ENCODE measurements around the gene ARHGAP15. TPM values are rescaled to one million over a fixed set of nuclear protein-coding genes. Genes with fewer than 3 reads are reported as not detected.

Gene ARHGAP15
- total RNA-seq, 2 donors from 2014 or later: 2.6 to 6.9 TPM

- Histone ChIP-seq H3K27ac (no peak overlapping the region), H3K27me3 (no peaks in the 10 kb centered on the region), H3K9me3 (no peaks in the 10 kb centered on the region), H3K4me3 (no peak overlapping the region), H3K4me1 (no peaks in the 10 kb centered on the region), H3K36me3 (no peaks in the 10 kb centered on the region)
- TF ChIP-seq CTCF (IDR thresholded peaks at IDR 0.05): no peak
- no peak for DNase-seq (ENCODE audit: low spot score)
Observed at GRCh38 chr2:143280097-143280757, 151.0 kb downstream of the ARHGAP15 start.

GRCh38 chr2:143282684-143283083 lies 153.5 kb downstream of the ARHGAP15 start:
- Histone ChIP-seq H3K4me3 (no peak overlapping the region), H3K9me3 (no peaks in the 10 kb centered on the region), H3K27ac (no peak overlapping the region), H3K27me3 (no peaks in the 10 kb centered on the region), H3K4me1 (no peaks in the 10 kb centered on the region), H3K36me3 (no peaks in the 10 kb centered on the region)
- no peak for TF ChIP-seq CTCF (IDR thresholded peaks at IDR 0.05)
- DNase-seq (ENCODE audit: low spot score): no peak

- Histone ChIP-seq H3K4me3 (no peak overlapping the region), H3K27me3 (no peaks in the 10 kb centered on the region), H3K9me3 (no peaks in the 10 kb centered on the region), H3K27ac (no peak overlapping the region), H3K36me3 (no peaks in the 10 kb centered on the region), H3K4me1 (no peaks in the 10 kb centered on the region)
- TF ChIP-seq CTCF (IDR thresholded peaks at IDR 0.05): peak; percentile 29 to 63
- DNase-seq (ENCODE audit: low spot score): no peak
Observed at GRCh38 chr2:143284087-143284675, 155.0 kb downstream of the ARHGAP15 start.

- no peak for TF ChIP-seq CTCF (IDR thresholded peaks at IDR 0.05)
- no peaks in the 10 kb centered on the region for H3K36me3 ChIP-seq
- H3K4me1 ChIP-seq: no peaks in the 10 kb centered on the region
- no peaks in the 10 kb centered on the region for H3K27me3 ChIP-seq
- no peak overlapping the region for H3K4me3 ChIP-seq
- H3K27ac ChIP-seq: no peak overlapping the region
- no peak for DNase-seq (ENCODE audit: low spot score)
- H3K9me3 ChIP-seq: no peaks in the 10 kb centered on the region
Observed at GRCh38 chr2:143289025-143289424, 159.8 kb downstream of the ARHGAP15 start.

- no peak for TF ChIP-seq CTCF (IDR thresholded peaks at IDR 0.05)
- H3K27me3 ChIP-seq: no peaks in the 10 kb centered on the region
- DNase-seq (ENCODE audit: low spot score): no peak
- no peaks in the 10 kb centered on the region for H3K36me3 ChIP-seq
- no peaks in the 10 kb centered on the region for H3K9me3 ChIP-seq
- H3K4me1 ChIP-seq: no peaks in the 10 kb centered on the region
- no peak overlapping the region for H3K27ac ChIP-seq
- H3K4me3 ChIP-seq: no peak overlapping the region
Observed at GRCh38 chr2:143290221-143290620, 161.0 kb downstream of the ARHGAP15 start.

- H3K27ac ChIP-seq: no peak overlapping the region
- H3K27me3 ChIP-seq: no peaks in the 10 kb centered on the region
- H3K4me3 ChIP-seq: no peak overlapping the region
- no peaks in the 10 kb centered on the region for H3K9me3 ChIP-seq
- TF ChIP-seq CTCF (IDR thresholded peaks at IDR 0.05): no peak
- no peak for DNase-seq (ENCODE audit: low spot score)
- no peaks in the 10 kb centered on the region for H3K4me1 ChIP-seq
- no peaks in the 10 kb centered on the region for H3K36me3 ChIP-seq
Observed at GRCh38 chr2:143294068-143294467, 164.8 kb downstream of the ARHGAP15 start.

Measured in right atrium auricular region (tissue), 2 donors.